Hematopoietic multipotent progenitor cell (in vitro differentiated cells): ENCODE data around the gene ABHD12B. TPM values are rescaled to one million over a fixed set of nuclear protein-coding genes. Genes with fewer than 3 reads are reported as not detected.
"Not testable (repeated sequence)": the region's sequence is repeated elsewhere in the genome, so short reads cannot be mapped to it uniquely, and the experiment has no call there.

Source experiments
- DNase-seq, 3 donors: peaks; one replicate each; pipeline ENCODE4 v3.0.0-alpha.2; 2011 to 2015; ENCODE audit warnings: low read depth in 2 of 3, low spot score in 2 of 3
- total RNA-seq: library from RNA; depleted of rRNA; stranded (reverse); fragments of >200 nt; gene quantifications from one replicate; pipeline ENCODE4 v1.2.3, GENCODE V29; 2012

Gene ABHD12B
- total RNA-seq, 1 donor: 0.27 TPM

DNA sequence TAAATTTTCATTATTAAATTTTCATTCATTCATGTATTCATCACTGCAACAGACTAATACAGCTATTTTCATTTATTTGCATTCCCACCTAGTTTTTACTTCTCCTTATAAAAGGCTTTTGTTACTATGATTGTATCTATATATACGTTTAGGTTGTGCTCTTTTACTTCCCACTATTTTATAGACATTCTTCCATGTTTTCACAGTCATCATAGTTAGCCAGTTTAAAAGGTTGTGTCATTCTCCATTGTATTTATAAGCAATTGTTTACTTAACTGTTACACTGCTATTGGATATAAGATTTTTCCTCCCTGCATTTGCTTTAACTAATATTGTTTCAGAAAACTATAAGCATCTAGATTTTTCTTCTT lies 12.0 kb downstream of the ABHD12B start:
- no peak for DNase-seq

DNA sequence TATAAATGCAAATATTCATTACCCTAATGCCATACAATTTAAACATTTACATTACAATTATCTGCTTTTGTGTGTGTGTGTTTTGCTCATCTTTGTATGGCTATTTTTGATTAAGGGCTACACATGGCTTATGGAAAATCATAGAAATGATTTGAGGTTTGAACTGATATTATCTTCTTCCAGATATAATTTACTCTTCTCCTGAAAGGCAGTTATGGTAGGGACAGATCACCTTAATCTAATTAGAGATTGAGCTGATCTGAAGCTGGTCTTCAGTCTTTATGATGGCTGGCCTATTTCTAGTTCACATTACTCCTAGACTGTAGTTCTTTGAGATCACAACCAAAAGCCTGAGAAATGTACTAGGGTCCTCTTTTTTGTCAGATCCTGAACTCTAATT lies 15.6 kb downstream of the ABHD12B start:
- DNase-seq: no peak

DNA sequence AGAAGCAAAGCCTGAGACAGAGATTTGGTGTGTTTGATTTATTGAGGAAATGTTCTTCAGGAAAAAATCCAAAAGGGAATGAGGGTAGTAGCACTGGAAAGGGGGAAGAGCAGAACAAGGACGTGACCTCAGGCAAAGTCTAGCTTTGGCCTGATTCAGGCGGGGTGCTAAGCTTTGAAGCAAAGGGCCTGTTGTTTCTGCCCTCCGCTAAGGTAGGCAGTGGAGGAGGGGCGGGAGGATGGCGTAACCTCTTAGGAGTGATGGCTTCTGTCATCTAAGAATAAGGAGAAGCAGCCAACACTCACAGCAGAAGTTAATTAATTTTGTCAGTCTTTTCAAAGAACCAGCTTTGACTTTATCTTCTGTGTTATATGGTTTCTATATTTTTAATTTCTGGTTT lies 20.4 kb downstream of the ABHD12B start:
- no peak for DNase-seq

DNA sequence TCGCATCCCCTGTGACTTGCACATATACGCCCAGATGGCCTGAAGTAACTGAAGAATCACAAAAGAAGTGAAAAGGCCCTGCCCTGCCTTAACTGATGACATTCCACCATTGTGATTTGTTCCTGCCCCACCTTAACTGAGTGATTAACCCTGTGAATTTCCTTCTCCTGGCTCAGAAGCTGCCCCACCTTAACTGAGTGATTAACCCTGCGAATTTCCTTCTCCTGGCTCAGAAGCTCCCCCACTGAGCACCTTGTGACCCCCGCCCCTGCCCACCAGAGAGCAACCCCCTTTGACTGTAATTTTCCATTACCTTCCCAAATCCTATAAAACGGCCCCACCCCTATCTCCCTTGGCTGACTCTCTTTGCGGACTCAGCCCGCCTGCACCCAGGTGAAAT lies 24.6 kb downstream of the ABHD12B start:
- DNase-seq: not testable (repeated sequence)

DNA sequence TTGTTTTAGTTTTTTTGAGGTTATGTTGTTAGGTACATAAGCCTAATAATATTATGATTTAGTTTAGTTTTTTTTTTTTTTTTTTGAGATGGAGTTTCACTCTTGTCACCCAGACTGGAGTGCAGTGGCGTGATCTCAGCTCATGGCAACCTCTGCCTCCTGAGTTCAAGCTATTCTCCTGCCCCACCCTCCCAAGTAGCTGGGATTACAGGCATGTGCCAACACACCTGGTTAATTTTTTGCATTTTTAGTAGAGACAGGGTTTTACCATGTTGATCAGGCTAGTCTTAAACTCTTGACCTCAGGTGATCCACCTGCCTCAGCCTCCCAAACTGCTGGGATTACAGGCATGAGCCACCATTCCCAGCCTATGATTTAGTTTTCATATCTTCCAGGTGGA lies 25.2 kb downstream of the ABHD12B start:
- DNase-seq: not testable (repeated sequence)

DNA sequence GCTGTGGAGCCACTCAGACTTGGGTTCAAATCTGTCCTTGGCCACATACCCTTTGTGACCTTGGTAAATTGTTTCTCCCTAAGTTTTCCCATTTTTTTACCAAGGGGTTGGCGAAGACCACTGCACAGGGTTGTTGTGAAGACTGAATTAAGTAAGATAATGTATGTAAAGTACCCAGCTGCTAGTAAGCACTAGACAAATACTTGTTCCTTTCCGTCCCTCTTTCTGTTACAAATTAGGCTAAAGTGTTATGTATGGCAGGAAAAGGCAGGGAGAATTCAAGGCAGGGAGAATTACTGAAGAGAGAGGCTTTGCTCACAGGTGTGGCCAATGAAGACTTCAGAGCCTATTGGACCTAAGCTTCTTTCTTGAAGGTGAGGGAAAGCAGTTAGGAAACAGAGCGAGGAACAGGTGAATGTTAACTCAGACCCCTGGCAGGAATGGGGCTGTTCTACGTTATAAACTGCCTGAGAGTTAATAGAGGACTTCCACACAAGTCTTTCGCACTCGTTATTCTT lies 25.9 kb downstream of the ABHD12B start:
- DNase-seq: no peak

DNA sequence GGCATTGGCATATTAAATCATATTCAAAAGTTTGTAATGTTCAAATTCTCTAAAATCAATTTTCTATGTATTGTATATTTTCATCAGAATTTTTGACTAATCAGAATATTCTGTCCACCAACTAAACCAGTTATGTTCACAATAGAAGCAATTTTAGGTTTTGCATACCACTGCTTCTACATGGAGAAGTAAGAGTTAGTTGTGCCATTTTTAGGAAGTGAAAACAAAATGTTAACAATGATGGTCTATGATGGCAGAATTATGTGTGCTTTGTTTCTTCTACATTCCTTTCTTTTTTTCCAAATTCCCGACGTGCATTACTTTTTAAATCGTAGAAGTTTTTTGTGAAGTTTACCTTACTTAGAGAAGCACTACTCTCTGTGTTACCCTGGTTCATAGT lies 29.5 kb downstream of the ABHD12B start:
- DNase-seq: no peak

DNA sequence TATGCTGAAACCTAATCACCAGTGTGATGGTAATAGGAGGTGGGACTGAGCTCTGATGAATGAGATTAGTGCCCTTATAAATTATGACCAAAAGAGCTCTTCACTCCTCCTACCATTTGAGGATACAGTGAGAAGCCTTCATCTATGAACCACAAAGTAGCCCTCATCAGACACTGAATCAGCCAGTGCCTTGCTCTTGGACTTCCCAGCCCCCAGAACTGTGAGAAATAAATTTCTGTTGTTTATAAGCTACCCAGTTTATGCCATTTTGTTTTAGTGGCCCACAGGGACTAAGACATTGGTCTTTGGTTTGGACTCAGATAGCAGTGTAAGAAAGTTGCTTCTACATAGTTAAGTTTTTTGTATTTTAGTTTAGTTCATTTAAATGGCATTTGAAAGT lies 32.9 kb downstream of the ABHD12B start:
- no peak for DNase-seq

DNA sequence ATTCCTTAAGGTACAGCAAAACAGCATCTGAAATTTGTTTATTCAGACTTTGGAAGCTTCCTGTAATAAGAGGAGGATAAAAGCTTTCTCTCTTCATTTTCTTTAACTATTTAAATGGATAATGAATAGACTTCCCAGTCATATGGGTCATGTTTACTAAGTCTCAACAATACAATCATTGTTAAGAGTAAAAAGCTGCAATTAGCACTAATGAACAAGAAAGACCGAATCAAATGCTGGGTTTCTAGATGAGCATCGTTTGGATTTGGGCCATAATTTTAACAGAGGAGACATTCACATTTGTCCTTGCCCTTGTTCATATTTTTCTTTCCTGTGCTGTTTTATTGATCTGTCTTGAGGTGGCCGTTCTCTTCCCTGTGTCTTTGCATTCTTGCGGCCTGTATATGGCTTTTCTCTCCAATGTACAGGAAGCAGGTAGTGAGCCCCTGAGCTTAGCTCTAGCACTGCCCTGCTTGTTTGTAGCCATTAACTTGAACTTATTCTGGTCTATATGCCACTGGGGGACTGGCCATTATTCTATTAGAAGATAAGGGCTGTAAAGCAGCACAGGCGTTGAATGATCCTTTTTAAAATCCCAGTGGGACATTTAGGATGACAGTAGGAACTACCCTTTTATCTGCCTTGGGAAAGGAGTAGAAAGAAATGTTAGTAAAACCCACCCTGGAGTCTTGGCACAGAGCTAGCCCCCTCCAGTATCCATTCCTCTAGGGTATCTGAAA lies 34.6 kb downstream of the ABHD12B start:
- DNase-seq: no peak

DNA sequence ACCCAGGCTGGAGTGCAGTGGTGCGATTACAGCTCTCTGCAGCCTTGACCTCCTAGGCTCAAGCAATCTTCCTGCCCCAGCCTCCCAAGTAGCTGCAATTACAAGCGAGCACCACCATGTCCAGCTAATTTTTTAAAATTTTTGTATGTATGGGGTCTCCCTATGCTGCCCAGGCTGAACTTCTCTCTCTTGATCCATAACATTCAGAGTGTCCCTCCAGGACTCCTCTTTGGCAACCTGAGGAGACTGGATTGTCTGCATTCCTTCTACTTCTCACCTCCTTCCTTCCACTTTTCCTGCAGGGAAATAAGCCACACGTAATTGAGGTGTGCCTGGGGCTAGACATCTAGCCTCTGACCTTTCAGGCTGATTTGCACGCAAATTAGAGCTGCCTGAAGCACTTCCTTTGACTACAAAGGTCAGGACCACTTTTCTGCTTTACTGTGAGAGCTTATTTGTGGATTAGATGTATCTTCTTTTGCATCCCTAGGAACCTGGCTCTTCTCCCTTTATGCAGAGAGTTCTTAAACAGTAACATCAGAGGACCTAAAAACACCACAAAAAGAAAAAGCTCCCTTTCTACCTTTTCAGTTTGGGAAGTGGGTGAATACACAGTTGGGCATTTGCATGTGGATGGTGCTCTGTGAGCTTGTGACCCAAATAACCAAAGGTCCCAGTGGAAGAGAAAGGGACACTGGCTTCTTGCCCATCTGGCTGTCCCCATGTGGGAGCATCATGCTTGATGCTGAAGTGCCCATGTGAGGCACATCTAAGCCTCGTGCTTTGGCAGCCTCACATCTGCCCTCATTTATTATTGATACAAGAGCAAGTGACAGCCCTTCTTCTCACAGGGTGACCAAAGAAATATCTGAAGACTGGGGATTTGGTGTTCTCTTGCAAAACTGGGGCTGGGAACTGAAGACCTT lies 38.9 kb downstream of the ABHD12B start:
- no peak for DNase-seq

DNA sequence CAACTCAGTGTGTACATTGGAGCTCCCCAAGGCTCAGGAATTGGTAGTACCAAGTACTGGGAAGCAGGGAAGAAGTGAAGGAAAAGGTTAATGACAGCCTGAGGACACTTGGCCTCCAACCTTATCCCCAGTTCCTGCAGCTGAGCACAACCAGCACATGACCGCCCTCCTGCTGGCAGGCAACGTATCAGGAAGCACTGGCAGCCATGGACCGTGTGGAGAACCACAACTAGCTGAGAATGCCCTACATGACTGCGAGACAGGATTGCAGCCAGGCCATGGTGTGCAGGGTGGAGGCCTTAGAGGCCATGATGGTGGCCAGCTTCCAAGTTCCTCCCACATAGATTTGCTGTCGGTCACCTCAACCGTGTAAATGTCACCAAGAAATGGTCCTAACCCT lies 45.6 kb downstream of the ABHD12B start:
- DNase-seq: no peak

DNA sequence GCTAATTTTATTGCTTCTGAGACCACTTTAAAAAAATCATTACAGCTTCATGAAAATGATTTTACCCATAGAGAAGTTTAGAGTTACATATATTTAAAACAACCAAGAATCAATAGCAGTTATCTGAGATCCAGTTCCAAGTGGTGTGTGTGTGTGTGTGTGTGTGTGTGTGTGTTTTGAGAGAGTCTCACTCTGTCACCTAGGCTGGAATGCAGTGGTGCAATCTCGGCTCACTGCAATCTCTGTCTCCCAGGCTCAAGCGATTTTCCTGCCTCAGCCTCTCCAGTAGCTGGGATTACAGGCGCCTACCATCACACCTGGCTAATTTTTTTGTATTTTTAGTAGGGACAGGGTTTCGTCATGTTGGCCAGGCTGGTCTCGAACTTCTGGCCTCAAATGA lies 47.7 kb downstream of the ABHD12B start:
- not testable (repeated sequence) for DNase-seq

DNA sequence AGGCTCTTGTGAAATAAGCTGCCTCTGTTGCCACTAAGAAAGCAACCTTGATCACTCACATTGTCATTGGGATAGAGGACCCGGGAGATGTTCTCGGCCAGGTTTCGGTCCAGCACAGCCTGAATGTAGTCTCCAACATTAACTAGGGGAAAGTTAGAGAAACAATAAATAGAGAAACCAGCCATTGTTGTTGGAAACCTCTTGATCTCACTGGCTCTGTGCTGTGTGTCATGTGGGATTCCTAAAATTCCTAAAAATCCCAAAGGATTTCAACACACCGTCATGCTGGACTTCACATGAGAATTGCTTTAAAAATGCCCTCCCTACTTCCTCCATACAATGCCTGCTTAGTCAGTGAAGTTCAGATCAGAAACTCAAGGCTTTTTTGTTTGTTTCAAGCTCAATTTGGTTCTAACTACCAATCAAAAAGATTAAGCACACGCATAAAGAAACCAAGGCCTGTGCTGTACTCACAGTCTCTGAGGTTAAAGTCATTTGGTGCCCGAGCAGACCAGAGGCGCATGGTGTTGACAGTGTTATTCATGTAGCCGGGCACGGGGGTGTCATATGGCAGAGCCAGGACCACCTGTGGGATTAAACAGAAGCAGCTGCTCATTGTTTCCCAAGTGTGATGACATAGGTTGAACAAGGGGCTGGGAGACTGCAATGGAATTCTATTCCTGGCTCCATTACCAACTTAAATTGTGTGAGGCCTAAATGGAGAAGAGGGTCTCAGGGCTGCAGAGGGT lies 48.8 kb downstream of the ABHD12B start:
- DNase-seq: no peak

DNA sequence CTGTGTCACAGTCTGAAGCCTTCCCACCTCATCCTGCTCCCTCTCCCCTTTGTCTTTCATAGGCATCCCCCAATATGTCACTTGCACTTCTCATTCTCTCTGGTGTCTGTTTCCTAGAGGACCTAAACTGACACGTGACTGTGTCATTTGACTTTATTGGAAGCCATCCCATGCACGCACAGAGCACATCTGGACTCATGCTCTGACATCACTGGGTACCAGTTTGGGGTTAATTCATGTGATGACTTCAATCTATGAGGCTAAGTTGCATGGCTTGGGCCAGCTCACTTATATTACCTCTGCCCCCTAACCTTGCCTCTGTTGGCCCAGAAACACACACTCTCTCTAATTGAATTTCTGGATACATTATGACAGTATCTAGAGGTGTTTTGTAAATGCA lies 51.0 kb downstream of the ABHD12B start:
- no peak for DNase-seq

DNA sequence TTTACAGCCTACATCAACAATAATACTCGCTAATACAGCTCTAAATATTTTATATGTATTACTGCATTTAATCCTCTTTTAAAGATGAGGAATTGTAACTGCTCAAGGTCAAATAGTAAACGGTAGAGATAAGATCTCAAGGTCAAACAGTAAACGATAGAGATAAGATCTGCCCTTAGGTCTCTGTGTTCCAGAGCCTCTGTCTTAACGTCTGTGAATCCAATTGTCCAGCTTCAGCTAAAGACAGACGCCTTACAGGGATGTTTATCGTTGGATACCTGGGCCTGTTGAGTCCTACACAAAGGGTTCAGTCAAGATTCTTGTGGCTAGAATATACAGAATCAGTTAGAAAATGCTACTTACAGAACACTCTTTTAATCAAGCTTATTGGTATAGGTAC lies 52.4 kb downstream of the ABHD12B start:
- DNase-seq: no peak

DNA sequence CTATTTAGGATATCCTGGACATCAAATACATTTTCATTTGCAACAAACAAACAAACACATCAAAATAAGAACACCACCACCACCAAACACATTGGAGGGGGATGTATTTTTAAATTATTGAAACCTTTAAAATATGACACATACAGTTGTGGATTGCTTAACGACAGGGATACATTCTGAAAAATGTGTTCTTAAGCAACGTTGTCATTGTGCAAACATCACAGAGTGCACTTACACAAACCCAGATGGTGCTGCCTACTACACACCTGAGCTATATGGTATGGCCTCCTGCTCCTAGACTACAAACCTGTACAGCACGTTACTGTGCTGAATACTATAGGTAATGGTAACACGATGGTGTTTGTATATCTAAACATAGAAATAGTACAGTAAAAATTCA lies 53.0 kb downstream of the ABHD12B start:
- DNase-seq: no peak

DNA sequence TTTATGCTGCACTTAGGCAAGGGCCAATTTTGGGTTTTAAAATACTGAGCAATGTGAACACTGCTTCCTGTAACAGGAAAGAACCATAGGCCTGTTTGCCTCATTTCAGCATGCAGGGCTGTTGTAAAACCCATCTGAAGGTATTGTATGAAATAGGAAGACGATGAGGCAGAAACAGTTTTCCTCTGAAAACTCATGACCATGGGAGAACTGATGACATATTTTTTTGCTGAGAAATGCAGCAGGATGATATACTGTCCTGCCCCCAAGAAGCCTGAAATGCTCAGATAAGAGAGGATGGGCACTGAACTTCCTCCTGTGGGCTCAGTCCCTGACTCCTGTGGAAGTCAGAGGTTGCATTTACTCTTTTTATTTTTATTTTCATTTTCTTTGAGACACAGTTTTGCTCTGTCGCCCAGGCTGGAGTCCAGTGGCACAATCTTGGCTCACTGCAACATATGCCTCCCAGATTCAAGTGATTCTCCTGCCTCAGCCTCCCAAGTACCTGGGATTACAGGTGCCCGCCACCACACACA lies 55.1 kb downstream of the ABHD12B start:
- DNase-seq: peak in 2 of 3 donors; percentile 79 to 80

DNA sequence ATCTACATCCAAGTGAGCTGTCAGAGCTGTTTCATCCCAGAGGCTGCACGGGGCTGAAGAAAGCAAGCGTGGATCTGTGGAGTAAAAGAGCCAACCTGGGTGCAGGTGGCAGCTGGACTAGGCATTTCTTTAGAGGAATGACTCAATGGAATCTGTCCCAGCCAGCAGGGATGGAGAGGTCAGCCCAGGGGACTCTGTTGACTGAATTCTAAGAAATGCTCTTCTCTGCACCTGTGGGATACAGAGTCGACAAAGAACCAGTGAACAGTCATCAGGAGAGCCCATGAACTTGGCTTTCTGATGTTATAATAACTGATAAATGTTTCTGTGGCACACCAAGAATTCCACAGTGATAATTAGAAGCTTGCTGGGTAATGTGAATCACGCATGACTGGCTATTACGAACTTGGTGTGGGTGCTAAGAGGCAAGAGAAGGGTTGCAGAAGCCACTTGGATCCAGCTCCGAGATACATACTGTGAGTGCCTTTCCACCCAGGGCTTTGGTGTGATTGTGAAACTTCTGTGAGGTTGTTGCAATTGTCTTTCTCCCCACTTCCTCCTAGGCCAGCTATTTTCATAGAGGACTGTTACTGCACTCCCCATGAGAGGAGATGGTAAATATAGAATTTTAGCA lies 56.3 kb downstream of the ABHD12B start:
- DNase-seq: peak in 2 of 3 donors; percentile 30 to 47

DNA sequence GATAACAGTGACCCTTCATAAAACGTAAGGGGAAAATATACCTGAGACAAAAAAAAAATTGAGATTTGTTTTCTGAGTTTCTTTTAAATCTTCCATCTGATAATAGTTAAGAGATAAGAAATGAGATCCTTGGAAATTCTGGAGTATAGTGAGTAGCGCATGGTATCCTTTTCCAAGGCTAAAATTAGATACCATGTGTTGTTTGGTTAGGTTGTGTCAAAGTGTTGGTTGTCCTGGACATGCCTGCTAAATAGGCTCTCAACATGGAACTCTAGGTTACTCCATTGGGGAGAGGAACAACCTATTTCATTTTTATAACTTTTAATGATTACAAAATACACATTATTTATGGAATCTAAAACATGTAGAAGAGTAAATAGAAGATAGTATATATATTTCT lies 57.7 kb downstream of the ABHD12B start:
- DNase-seq: no peak

DNA sequence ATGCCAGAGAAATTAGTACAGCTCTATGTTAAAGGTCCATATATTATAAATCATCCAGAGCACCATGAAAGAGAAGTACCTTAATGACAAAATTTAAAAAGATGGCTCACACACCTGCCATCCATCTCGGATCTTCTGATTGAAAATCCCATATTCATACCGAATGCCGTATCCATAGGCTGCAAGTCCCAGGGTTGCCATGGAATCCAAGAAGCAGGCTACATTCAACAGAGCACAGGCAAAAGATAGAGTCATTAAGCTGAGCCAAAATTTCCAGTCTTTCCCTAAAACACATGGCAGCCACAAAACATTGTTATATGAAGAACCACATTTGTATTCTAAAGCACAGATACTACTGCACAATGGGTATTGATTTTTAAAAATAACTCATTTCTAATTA lies 59.7 kb downstream of the ABHD12B start:
- no peak for DNase-seq
